Progenitor cell of endocrine pancreas (in vitro differentiated cells): ENCODE results near the gene PLA2G2E. TPM values are rescaled to one million over a fixed set of nuclear protein-coding genes. Genes with fewer than 3 reads are reported as not detected.

Experiments used
- DNase-seq: peaks from one replicate; pipeline ENCODE4 v3.0.0; 2021; ENCODE audit warnings: low spot score; ENCODE audit not compliant: unreplicated experiment
- H3K27ac Mint-ChIP-seq: 2 replicates; pipeline ENCODE4 v1.8.0; 2021; ENCODE audit warnings: mild to moderate bottlenecking, moderate library complexity, mixed read lengths
- H3K27me3 Mint-ChIP-seq: 2 replicates; pipeline ENCODE4 v1.8.0; 2021; ENCODE audit warnings: mixed read lengths
- H3K36me3 Mint-ChIP-seq: 2 replicates; pipeline ENCODE4 v1.8.0; 2022; ENCODE audit warnings: mixed read lengths; ENCODE audit not compliant: insufficient read depth
- H3K4me1 Mint-ChIP-seq: 2 replicates; pipeline ENCODE4 v1.8.0; 2021; ENCODE audit warnings: low read depth, mixed read lengths
- H3K4me3 Mint-ChIP-seq: 2 replicates; pipeline ENCODE4 v1.8.0; 2021; ENCODE audit warnings: low read depth, mild to moderate bottlenecking, moderate library complexity, mixed read lengths
- H3K9me3 Mint-ChIP-seq: 2 replicates; pipeline ENCODE4 v1.8.0; 2021; ENCODE audit warnings: low read depth, mixed read lengths
- total RNA-seq: library from RNA; stranded (reverse); gene quantifications from 2 replicates; pipeline ENCODE4 v1.2.1, GENCODE V29; 2021
- TF ChIP-seq, protein P1 (sequence below): fragments of 200-600 bp; sonication (generic); IDR thresholded peaks from one replicate; pipeline ENCODE4 v1.5.0; 2021; ENCODE audit warnings: antibody characterized with exemption, mild to moderate bottlenecking; ENCODE audit not compliant: unreplicated experiment

PLA2G2E gene
- total RNA-seq, 1 donor from 2014 or later, result not detected

GRCh38 chr1:19879661-19880060 is 43.8 kb downstream of the PLA2G2E start:
- no peak for DNase-seq

GRCh38 chr1:19879227-19879626 is 44.2 kb downstream of the PLA2G2E start:
- Mint-ChIP-seq H3K4me3 (no peak overlapping the region), H3K27me3 (peaks cover 6% of the 10 kb centered on the region), H3K27ac (no peak overlapping the region), H3K4me1 (peaks cover 10% of the 10 kb centered on the region), H3K36me3 (no peaks in the 10 kb centered on the region), H3K9me3 (peaks cover 3% of the 10 kb centered on the region)
- no peak for DNase-seq
- TF ChIP-seq, protein P1, sequence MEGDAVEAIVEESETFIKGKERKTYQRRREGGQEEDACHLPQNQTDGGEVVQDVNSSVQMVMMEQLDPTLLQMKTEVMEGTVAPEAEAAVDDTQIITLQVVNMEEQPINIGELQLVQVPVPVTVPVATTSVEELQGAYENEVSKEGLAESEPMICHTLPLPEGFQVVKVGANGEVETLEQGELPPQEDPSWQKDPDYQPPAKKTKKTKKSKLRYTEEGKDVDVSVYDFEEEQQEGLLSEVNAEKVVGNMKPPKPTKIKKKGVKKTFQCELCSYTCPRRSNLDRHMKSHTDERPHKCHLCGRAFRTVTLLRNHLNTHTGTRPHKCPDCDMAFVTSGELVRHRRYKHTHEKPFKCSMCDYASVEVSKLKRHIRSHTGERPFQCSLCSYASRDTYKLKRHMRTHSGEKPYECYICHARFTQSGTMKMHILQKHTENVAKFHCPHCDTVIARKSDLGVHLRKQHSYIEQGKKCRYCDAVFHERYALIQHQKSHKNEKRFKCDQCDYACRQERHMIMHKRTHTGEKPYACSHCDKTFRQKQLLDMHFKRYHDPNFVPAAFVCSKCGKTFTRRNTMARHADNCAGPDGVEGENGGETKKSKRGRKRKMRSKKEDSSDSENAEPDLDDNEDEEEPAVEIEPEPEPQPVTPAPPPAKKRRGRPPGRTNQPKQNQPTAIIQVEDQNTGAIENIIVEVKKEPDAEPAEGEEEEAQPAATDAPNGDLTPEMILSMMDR, result no peak

More at GRCh38 chr1:19879661-19880060, 43.8 kb downstream of the PLA2G2E start:
- no peaks in the 10 kb centered on the region for H3K36me3 Mint-ChIP-seq
- TF ChIP-seq, protein P1, result no peak
- H3K27me3 Mint-ChIP-seq, result peaks cover 6% of the 10 kb centered on the region
- no peak overlapping the region for H3K27ac Mint-ChIP-seq
- H3K4me3 Mint-ChIP-seq, result no peak overlapping the region
- peaks cover 3% of the 10 kb centered on the region for H3K9me3 Mint-ChIP-seq
- peaks cover 10% of the 10 kb centered on the region for H3K4me1 Mint-ChIP-seq

DNA sequence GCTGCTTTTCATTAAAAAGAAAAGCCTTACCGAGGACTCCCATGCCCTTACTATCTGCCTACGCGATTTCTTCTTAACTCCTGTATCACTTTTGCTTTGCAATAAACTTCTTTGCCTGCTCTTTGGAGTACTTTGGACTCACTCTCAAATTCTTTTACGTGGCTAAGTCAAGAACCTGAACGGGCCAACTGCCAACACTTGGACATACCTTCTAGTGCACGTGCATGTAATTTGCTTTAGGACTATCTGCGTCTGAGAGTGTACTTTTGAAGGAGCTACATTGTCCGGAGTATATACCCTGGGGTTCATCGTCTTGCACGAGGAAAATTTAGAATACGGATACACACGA is 44.8 kb downstream of the PLA2G2E start:
- no peak overlapping the region for H3K27ac Mint-ChIP-seq
- H3K36me3 Mint-ChIP-seq, result no peaks in the 10 kb centered on the region
- no peak overlapping the region for H3K4me3 Mint-ChIP-seq
- peaks cover 3% of the 10 kb centered on the region for H3K9me3 Mint-ChIP-seq
- peaks cover 8% of the 10 kb centered on the region for H3K4me1 Mint-ChIP-seq
- peaks cover 6% of the 10 kb centered on the region for H3K27me3 Mint-ChIP-seq
- TF ChIP-seq, protein P1, result no peak
- DNase-seq, result no peak

- no peak overlapping the region for H3K27ac Mint-ChIP-seq
- no peaks in the 10 kb centered on the region for H3K36me3 Mint-ChIP-seq
- no peak overlapping the region for H3K4me3 Mint-ChIP-seq
- peaks cover 9% of the 10 kb centered on the region for H3K27me3 Mint-ChIP-seq
- TF ChIP-seq, protein P1, result no peak
- peaks cover 3% of the 10 kb centered on the region for H3K9me3 Mint-ChIP-seq
- no peak for DNase-seq
- peaks cover 4% of the 10 kb centered on the region for H3K4me1 Mint-ChIP-seq
Measured at GRCh38 chr1:19877821-19878636, 45.4 kb downstream of the PLA2G2E start.

GRCh38 chr1:19877181-19877750 is 46.2 kb downstream of the PLA2G2E start:
- peaks cover 9% of the 10 kb centered on the region for H3K27me3 Mint-ChIP-seq

More at GRCh38 chr1:19877181-19877750, 46.2 kb downstream of the PLA2G2E start:
- Mint-ChIP-seq H3K36me3 (no peaks in the 10 kb centered on the region), H3K4me3 (no peak overlapping the region), H3K4me1 (peaks cover 2% of the 10 kb centered on the region), H3K9me3 (peaks cover 3% of the 10 kb centered on the region), H3K27ac (no peak overlapping the region)
- TF ChIP-seq, protein P1, result no peak
- DNase-seq, result no peak
